Cardiac fibroblast (primary cell): Measurements from ENCODE around the gene PRKAR1A.

Experiments used
- DNase-seq, 2 donors: peaks; one replicate each; pipeline versions ENCODE4 v3.0.0 to v3.0.0-alpha.2; 2010; ENCODE audit warnings: low read depth in 2 of 2
- H3K4me3 ChIP-seq, 2 donors: replicated peaks in 1 of 2; 1 replicate in 1 of 2; 2 replicates in 1 of 2; pipeline ENCODE4 v1.5.1; 2011; ENCODE audit warnings: low read depth in 2 of 2, low read length in 2 of 2, mild to moderate bottlenecking in 2 of 2, moderate library complexity in 1 of 2
- TF ChIP-seq, protein P1 (sequence below): IDR thresholded peaks from one replicate; pipeline ENCODE4 v1.5.1; 2011; ENCODE audit warnings: low read depth, mild to moderate bottlenecking, low read length, inconsistent platforms

Gene PRKAR1A

DNA sequence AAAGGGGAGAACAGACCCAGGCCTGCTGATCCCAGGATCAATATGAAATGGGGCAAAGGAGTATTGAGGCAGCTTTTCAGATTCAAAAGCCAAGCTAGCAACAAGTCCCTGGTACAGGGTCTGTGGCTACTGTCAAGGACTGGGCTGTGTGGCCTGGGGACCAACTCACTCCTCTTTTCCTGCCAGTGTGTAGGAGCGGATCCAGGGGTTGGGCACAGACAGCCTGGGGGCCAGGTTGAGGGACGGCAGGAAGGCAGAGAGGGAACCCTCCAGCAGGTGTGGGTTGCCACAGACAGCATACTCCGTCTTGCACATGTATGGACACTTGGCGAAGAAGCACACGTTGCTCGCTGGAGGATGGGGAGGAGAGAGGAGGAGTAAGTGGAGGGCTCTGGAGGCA lies 29.6 kb downstream of the PRKAR1A start:
- no peak overlapping the region for H3K4me3 ChIP-seq
- no peak for DNase-seq
- TF ChIP-seq, protein P1, sequence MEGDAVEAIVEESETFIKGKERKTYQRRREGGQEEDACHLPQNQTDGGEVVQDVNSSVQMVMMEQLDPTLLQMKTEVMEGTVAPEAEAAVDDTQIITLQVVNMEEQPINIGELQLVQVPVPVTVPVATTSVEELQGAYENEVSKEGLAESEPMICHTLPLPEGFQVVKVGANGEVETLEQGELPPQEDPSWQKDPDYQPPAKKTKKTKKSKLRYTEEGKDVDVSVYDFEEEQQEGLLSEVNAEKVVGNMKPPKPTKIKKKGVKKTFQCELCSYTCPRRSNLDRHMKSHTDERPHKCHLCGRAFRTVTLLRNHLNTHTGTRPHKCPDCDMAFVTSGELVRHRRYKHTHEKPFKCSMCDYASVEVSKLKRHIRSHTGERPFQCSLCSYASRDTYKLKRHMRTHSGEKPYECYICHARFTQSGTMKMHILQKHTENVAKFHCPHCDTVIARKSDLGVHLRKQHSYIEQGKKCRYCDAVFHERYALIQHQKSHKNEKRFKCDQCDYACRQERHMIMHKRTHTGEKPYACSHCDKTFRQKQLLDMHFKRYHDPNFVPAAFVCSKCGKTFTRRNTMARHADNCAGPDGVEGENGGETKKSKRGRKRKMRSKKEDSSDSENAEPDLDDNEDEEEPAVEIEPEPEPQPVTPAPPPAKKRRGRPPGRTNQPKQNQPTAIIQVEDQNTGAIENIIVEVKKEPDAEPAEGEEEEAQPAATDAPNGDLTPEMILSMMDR: no peak

- DNase-seq: no peak
- TF ChIP-seq, protein P1: no peak
- no peak overlapping the region for H3K4me3 ChIP-seq
These were observed 30.7 kb downstream of the PRKAR1A start for GRCh38 chr17:68542698-68543463.

- no peak for DNase-seq
- H3K4me3 ChIP-seq: no peak overlapping the region
- TF ChIP-seq, protein P1: no peak
These were observed 32.1 kb downstream of the PRKAR1A start for GRCh38 chr17:68544111-68544915.

DNA sequence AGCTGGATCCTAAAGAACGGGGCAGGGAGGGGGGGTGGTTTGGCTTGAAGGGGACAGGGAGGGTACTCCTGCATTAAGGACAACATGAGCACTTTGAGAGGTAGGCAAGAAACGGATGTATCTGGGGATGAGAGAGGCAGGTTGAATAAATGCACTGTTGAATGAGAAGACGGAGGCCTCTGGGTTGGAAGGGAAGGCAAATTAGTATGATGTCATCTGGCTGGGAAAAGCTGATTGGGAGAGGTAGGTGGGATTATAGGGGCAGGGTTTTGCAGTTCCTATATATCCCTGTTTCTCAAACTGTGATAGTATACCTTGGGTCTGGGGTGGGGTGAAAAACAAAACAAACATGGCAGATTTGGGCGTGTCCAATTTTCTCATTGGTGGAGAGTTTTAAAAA lies 44.3 kb downstream of the PRKAR1A start:
- no peak for DNase-seq
- TF ChIP-seq, protein P1: no peak
- H3K4me3 ChIP-seq: no peak overlapping the region

GRCh38 chr17:68559316-68559715 lies 47.1 kb downstream of the PRKAR1A start:
- H3K4me3 ChIP-seq: no peak overlapping the region
- DNase-seq: no peak
- TF ChIP-seq, protein P1: no peak

DNA sequence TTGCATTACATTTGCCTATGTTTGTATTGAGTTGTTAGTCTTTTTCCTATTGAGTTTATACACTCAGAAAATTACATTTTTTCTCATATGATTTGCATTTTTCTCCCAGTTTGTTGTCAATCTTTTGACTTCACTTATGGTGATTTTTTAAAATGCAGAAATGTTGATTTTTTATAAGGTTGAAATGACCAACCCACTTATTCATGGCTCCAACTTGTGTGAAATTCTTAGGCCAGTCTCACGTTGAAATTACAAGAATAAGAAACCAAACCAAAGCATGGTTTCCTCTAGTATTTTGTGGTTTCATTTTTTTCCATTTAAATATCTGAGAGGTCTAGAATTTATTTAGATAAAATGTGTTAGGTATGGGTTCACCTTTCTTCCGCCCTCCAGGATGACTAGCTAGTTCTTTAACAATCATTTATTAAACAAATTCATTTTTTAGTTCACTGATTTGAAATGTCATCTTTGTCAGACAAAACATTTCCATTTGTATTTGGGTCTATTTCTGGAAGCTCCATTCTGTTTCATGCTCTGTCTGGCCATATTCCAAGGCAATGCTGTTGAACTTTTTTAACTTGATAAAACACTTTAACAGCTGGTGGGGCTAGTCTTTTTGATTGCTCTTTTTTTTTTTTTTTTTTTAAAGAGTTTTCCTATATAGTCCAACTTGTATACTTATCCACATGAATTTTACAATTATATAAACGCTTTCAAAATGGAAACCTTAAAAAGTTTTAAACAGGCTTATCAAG lies 48.9 kb downstream of the PRKAR1A start:
- DNase-seq: peak in 1 of 2 donors; percentile 63
- TF ChIP-seq, protein P1: no peak
- H3K4me3 ChIP-seq: no peak overlapping the region
